H1 (cell line): ENCODE results near the gene PPP1CB. TPM values are rescaled to one million over a fixed set of nuclear protein-coding genes. Genes with fewer than 3 reads are reported as not detected.

Experiments
- CTCF ChIA-PET: fragments of 300-600 bp; sonication (Branson Sonifier 250); formaldehyde crosslinking; loops from one replicate; lab custom pipeline; 2021; ENCODE audit not compliant: partially characterized antibody; lab: Charles Lee
- POLR2A ChIA-PET: fragments of 300-600 bp; sonication (Branson Sonifier 250); formaldehyde crosslinking; loops from one replicate; lab custom pipeline; 2021; ENCODE audit warnings: inconsistent platforms; ENCODE audit not compliant: partially characterized antibody; lab: Charles Lee
- DNase-seq, 2 experiments: peaks; one replicate each; pipeline versions ENCODE4 v3.0.0 to v3.0.0-alpha.2; 2010 to 2022; ENCODE audit warnings: low spot score in 2 of 2, low read depth in 1 of 2, mixed read lengths in 1 of 2
- FAIRE-seq: peaks from 2 replicates; lab custom pipeline; 2011; peaks lifted over from hg19 to GRCh38; lab: Jason Lieb, UNC
- H2AFZ ChIP-seq: 2 replicates; pipeline ENCODE4 v1.8.1; 2012; ENCODE audit warnings: low read length, inconsistent platforms
- H2AK5ac ChIP-seq: 2 replicates; pipeline ENCODE4 v1.6.1; 2013; ENCODE audit warnings: low read depth, low read length
- H2BK120ac ChIP-seq: replicated peaks from 2 replicates; pipeline ENCODE3; 2013; ENCODE audit warnings: low read depth, low read length, inconsistent platforms
- H2BK12ac ChIP-seq: 2 replicates; pipeline ENCODE4 v1.6.1; 2013; ENCODE audit warnings: low read depth, low read length
- H2BK15ac ChIP-seq: 2 replicates; pipeline ENCODE4 v1.6.1; 2013; ENCODE audit warnings: low read length
- H2BK20ac ChIP-seq: 2 replicates; pipeline ENCODE4 v1.6.1; 2013; ENCODE audit warnings: low read length
- H2BK5ac ChIP-seq: 2 replicates; pipeline ENCODE4 v1.6.1; 2013; ENCODE audit warnings: low read depth, low read length
- H3K14ac ChIP-seq: 2 replicates; pipeline ENCODE4 v1.6.1; 2013; ENCODE audit warnings: inconsistent platforms; ENCODE audit not compliant: insufficient read length
- H3K18ac ChIP-seq: 2 replicates; pipeline ENCODE4 v1.6.1; 2013; ENCODE audit warnings: low read length; ENCODE audit errors: extremely low read depth
- H3K23ac ChIP-seq: 2 replicates; pipeline ENCODE4 v1.6.1; 2013; ENCODE audit warnings: inconsistent platforms; ENCODE audit not compliant: insufficient read length
- H3K23me2 ChIP-seq: 2 replicates; pipeline ENCODE4 v1.6.1; 2013; ENCODE audit warnings: low read depth, low read length
- H3K27ac ChIP-seq: 2 replicates; pipeline ENCODE4 v1.6.1; 2011; ENCODE audit warnings: low read depth, low read length, inconsistent platforms
- H3K27me3 ChIP-seq, 4 experiments: replicated peaks in 1 of 4; 1 replicate in 1 of 4; 2 replicates in 3 of 4; pipeline versions ENCODE4 v1.6.1 to v1.8.1; 2011 to 2013; ENCODE audit warnings: low read length in 3 of 4, mild to moderate bottlenecking in 3 of 4, inconsistent platforms in 2 of 4, mixed read lengths in 2 of 4, moderate library complexity in 1 of 4; ENCODE audit not compliant: control insufficient read depth in 3 of 4, insufficient read depth in 3 of 4; ENCODE audit errors: extremely low read depth in 1 of 4
- H3K36me3 ChIP-seq, 4 experiments: 2 replicates each; pipeline versions ENCODE4 v1.6.1 to v1.8.1; 2011 to 2013; ENCODE audit warnings: mild to moderate bottlenecking in 4 of 4, low read length in 3 of 4, moderate library complexity in 2 of 4, control low read depth in 1 of 4, inconsistent platforms in 1 of 4; ENCODE audit not compliant: insufficient read depth in 4 of 4, control insufficient read depth in 2 of 4
- H3K4ac ChIP-seq: replicated peaks from 2 replicates; pipeline ENCODE3; 2013; ENCODE audit warnings: low read length, low read depth, mixed read lengths, inconsistent platforms; ENCODE audit not compliant: insufficient read length
- H3K4me1 ChIP-seq, 4 experiments: replicated peaks in 1 of 4; 1 replicate in 1 of 4; 2 replicates in 3 of 4; pipeline versions ENCODE4 v1.6.1 to v1.8.1; 2011 to 2013; ENCODE audit warnings: low read length in 3 of 4, inconsistent platforms in 2 of 4, mixed read lengths in 1 of 4; ENCODE audit not compliant: insufficient read depth in 4 of 4, control insufficient read depth in 3 of 4
- H3K4me2 ChIP-seq, 2 experiments: 2 replicates each; pipeline versions ENCODE4 v1.6.1 to v1.8.1; 2011 to 2013; ENCODE audit warnings: low read depth in 2 of 2, low read length in 2 of 2, control low read depth in 1 of 2, inconsistent platforms in 1 of 2, mild to moderate bottlenecking in 1 of 2; ENCODE audit not compliant: insufficient read depth in 1 of 2
- H3K4me3 ChIP-seq, 4 experiments: fragments of 200-600, 300-600 bp in 1 of 4; sonication (generic), shearing (Covaris generic), sonication (Bioruptor Twin) in 1 of 4; 2 replicates each; pipeline versions ENCODE4 v1.5.1 to v1.8.1; 2011 to 2016; ENCODE audit warnings: low read length in 4 of 4, low read depth in 3 of 4, control low read depth in 2 of 4, inconsistent platforms in 2 of 4, mild to moderate bottlenecking in 2 of 4, mixed read lengths in 1 of 4, moderate library complexity in 1 of 4; ENCODE audit not compliant: insufficient read depth in 2 of 4; ENCODE audit errors: extremely low read depth in 1 of 4
- H3K56ac ChIP-seq: replicated peaks from 2 replicates; pipeline ENCODE3; 2013; ENCODE audit warnings: low read depth, mild to moderate bottlenecking, mixed read lengths, low read length, inconsistent platforms; ENCODE audit not compliant: insufficient read length
- H3K79me1 ChIP-seq: 2 replicates; pipeline ENCODE4 v1.6.1; 2013; ENCODE audit warnings: low read depth, low read length, control low read depth
- H3K79me2 ChIP-seq, 2 experiments: 2 replicates each; pipeline versions ENCODE4 v1.6.1 to v1.8.1; 2012 to 2013; ENCODE audit warnings: low read length in 2 of 2, mild to moderate bottlenecking in 2 of 2, inconsistent platforms in 1 of 2; ENCODE audit not compliant: insufficient read depth in 2 of 2, control insufficient read depth in 1 of 2
- H3K9ac ChIP-seq, 4 experiments: replicated peaks in 1 of 4; 1 replicate in 1 of 4; 2 replicates in 3 of 4; pipeline versions ENCODE4 v1.6.1 to v1.8.1; 2011 to 2013; ENCODE audit warnings: low read depth in 3 of 4, low read length in 3 of 4, control low read depth in 2 of 4, mild to moderate bottlenecking in 2 of 4, moderate library complexity in 2 of 4, inconsistent platforms in 1 of 4; ENCODE audit errors: extremely low read depth in 1 of 4
- H3K9me3 ChIP-seq, 2 experiments: 2 replicates each; pipeline versions ENCODE4 v1.6.1 to v1.8.1; 2012 to 2013; ENCODE audit warnings: mild to moderate bottlenecking in 2 of 2, moderate library complexity in 2 of 2, control low read depth in 1 of 2, inconsistent platforms in 1 of 2, low read depth in 1 of 2, low read length in 1 of 2, mixed read lengths in 1 of 2; ENCODE audit not compliant: insufficient read depth in 2 of 2
- H4K20me1 ChIP-seq, 2 experiments: replicated peaks in 1 of 2; 2 replicates each; pipeline versions ENCODE3 to v1.8.1; 2011 to 2013; ENCODE audit warnings: inconsistent platforms in 2 of 2, low read length in 2 of 2, mild to moderate bottlenecking in 1 of 2; ENCODE audit not compliant: insufficient read depth in 2 of 2, control insufficient read depth in 1 of 2
- H4K5ac ChIP-seq: 2 replicates; pipeline ENCODE4 v1.6.1; 2013; ENCODE audit warnings: low read length, low read depth, mixed read lengths, inconsistent platforms; ENCODE audit not compliant: insufficient read length
- H4K8ac ChIP-seq: 2 replicates; pipeline ENCODE4 v1.8.0; 2013; ENCODE audit warnings: mild to moderate bottlenecking, moderate library complexity, low read length, inconsistent platforms; ENCODE audit not compliant: insufficient read depth; ENCODE audit errors: extremely low read depth
- H4K91ac ChIP-seq: replicated peaks from 2 replicates; pipeline ENCODE3; 2013; ENCODE audit warnings: low read length, mixed read lengths, inconsistent platforms; ENCODE audit not compliant: insufficient read length
- SP1 ChIP-seq: IDR thresholded peaks from 2 replicates; pipeline ENCODE4 v1.6.1; 2011; ENCODE audit warnings: low read depth, low read length
- WGBS, 2 experiments: shearing (Covaris generic) in 1 of 2; methylation state at CpG; one replicate each; pipeline versions ENCODE4 v1.1.6 to v1.1.7; 2013 to 2015; ENCODE audit warnings: low lambda C conversion rate in 2 of 2, mixed read lengths in 2 of 2, inconsistent platforms in 1 of 2, low coverage in 1 of 2, missing lambda C conversion rate in 1 of 2; ENCODE audit not compliant: insufficient replicate concordance in 2 of 2, insufficient coverage in 1 of 2, insufficient read length in 1 of 2; ENCODE audit errors: extremely low coverage in 1 of 2, missing lambda C conversion rate in 1 of 2; 5-methylcytosine and 5-hydroxymethylcytosine counted together
- polyA plus RNA-seq, 7 experiments: library from polyadenylated mRNA; depleted of rRNA in 3 of 7; stranded (reverse) in 5 of 7; unstranded in 2 of 7; fragments of >200 nt in 5 of 7; fragments of 200-250 nt in 2 of 7; gene quantifications; 1 replicate in 5 of 7; 2 replicates in 1 of 7; 4 replicates in 1 of 7; pipeline versions ENCODE4 v1.2.1 to v1.2.3, GENCODE V29; 2011 to 2013; ENCODE audit warnings: missing spikeins in 2 of 7, mixed read lengths in 2 of 7
- total RNA-seq: library from RNA; stranded (reverse); fragmentation: NEBNext Ultra II Directional; extraction: Animal tissue kit (Norgen Biotek cat#: 25700); gene quantifications from 2 replicates; pipeline ENCODE4 v1.2.1, GENCODE V29; 2021

Gene PPP1CB
- total and polyA plus RNA-seq, 2 of the 8 experiments (the other 6 are each of a cell fraction or from before 2014, with no cell fraction given) = 30.7 to 158 TPM

- peaks cover 8 to 13% of the 10 kb centered on the region in 2 experiments; a peak in 3 of 4 replicates for H3K79me2 ChIP-seq
- no peaks in the 10 kb centered on the region for H3K79me1 ChIP-seq
- peaks cover 0 to under 1% of the 10 kb centered on the region in 2 experiments for H4K20me1 ChIP-seq
- no peaks in the 10 kb centered on the region for H3K27me3 ChIP-seq
- FAIRE-seq = no peak
- no peak overlapping the region for H3K56ac ChIP-seq
- no peak overlapping the region for H4K91ac ChIP-seq
- POLR2A ChIA-PET = interaction anchor here (0.6 to 1.4 kb wide), 3 partner anchors 13 to 60 kb away, joined by 3 read pairs; no protein-coding TSS in a partner anchor
- no peak overlapping the region for H2BK120ac ChIP-seq
- H3K4me3 ChIP-seq = no peak overlapping the region
- H2AFZ ChIP-seq = no peak overlapping the region
- no peak overlapping the region for H4K8ac ChIP-seq
- no peak overlapping the region for H2BK5ac ChIP-seq
- peaks cover 2% of the 10 kb centered on the region; the same call in 1 of the 2 replicates for H3K23me2 ChIP-seq
- no peak overlapping the region for H3K4ac ChIP-seq
- no peak overlapping the region for H3K9ac ChIP-seq
- H2BK15ac ChIP-seq = no peak overlapping the region
- no peak overlapping the region for H3K14ac ChIP-seq
- H3K9me3 ChIP-seq = no peaks in the 10 kb centered on the region
- CTCF ChIA-PET = interaction anchor here (1.2 kb wide), 2 partner anchors 154 to 351 kb away, joined by 3 read pairs; no protein-coding TSS in a partner anchor
- H2BK12ac ChIP-seq = no peak overlapping the region
- H3K27ac ChIP-seq = no peak overlapping the region
- H3K36me3 ChIP-seq = no peaks in the 10 kb centered on the region
- no peak for DNase-seq
- H3K4me1 ChIP-seq = peaks cover 0 to 8% (median 3%) of the 10 kb centered on the region in 4 experiments; a peak in 4 of 7 replicates
- H2AK5ac ChIP-seq = no peak overlapping the region
- 84% methylated on average over 2 of the region's 2 CpGs; no CpG with 5 or more reads in 1 of the 2 experiments for WGBS, 2 experiments
- no peak overlapping the region for H3K4me2 ChIP-seq
- no peak overlapping the region for H3K18ac ChIP-seq
- H4K5ac ChIP-seq = no peak overlapping the region
- no peak overlapping the region for H3K23ac ChIP-seq
- no peak overlapping the region for H2BK20ac ChIP-seq
- TF ChIP-seq SP1 = no peak
Observed at GRCh38 chr2:28748176-28748575, 3.5 kb upstream of the PPP1CB start.
